IMR-90 (cell line): Measurements from ENCODE around the gene STRN4.

Experiments
- CTCF ChIP-seq: conservative IDR thresholded peaks from 2 replicates; pipeline ENCODE4 v1.5.1; 2012; ENCODE audit warnings: mild to moderate bottlenecking, low read depth, low read length, improper control_type of control experiment
- MAZ ChIP-seq: IDR thresholded peaks from 2 replicates; pipeline ENCODE4 v1.6.1; 2012; ENCODE audit warnings: low read depth, mild to moderate bottlenecking, low read length, improper control_type of control experiment, moderate library complexity, borderline replicate concordance
- MXI1 ChIP-seq: IDR thresholded peaks from 2 replicates; pipeline ENCODE4 v1.6.1; 2012; ENCODE audit warnings: low read depth, mild to moderate bottlenecking, low read length, moderate library complexity, borderline replicate concordance
- POLR2A ChIP-seq: IDR thresholded peaks from 2 replicates; pipeline ENCODE4 v1.6.1; 2012; ENCODE audit warnings: mild to moderate bottlenecking, low read depth, low read length

- no peak for TF ChIP-seq CTCF
- TF ChIP-seq POLR2A, result no peak
- no peak for TF ChIP-seq MXI1
- 0 out of 2 replicates have a peak, but pooled peaks have one; percentile 7 for TF ChIP-seq MAZ
Measured at GRCh38 chr19:46759817-46760333, 13.6 kb upstream of the STRN4 start.
